ENCODE data around the gene THY1. TPM values are rescaled to one million over a fixed set of nuclear protein-coding genes. Genes with fewer than 3 reads are reported as not detected.

THY1 gene
- total RNA-seq, 1 donor from 2014 or later: not detected

GRCh38 chr11:119372260-119373058, 50.5 kb downstream of the THY1 start:
- intact Hi-C loops (cut with micrococcal nuclease): no loop called here
- peaks cover 15% of the 10 kb centered on the region for H3K27me3 Mint-ChIP-seq
- POLR2A ChIA-PET: no interaction called here
- no peak overlapping the region for H3K4me3 Mint-ChIP-seq
- no peaks in the 10 kb centered on the region for H3K36me3 Mint-ChIP-seq (ENCODE audit: low read depth)
- no peaks in the 10 kb centered on the region for H3K9me3 Mint-ChIP-seq
- no peak overlapping the region for H3K27ac Mint-ChIP-seq
- no peak for ATAC-seq (ENCODE audit: low read depth)
- DNase-seq: no peak
- CTCF ChIA-PET: interaction anchor here (1.0 to 1.3 kb wide), 2 partner anchors 9 to 15 kb away, joined by 3 read pairs; partner anchors contain the start of gene USP2
- TF ChIP-seq CTCF (IDR thresholded peaks at IDR 0.05): no peak
- H3K4me1 Mint-ChIP-seq: no peaks in the 10 kb centered on the region

- CTCF ChIA-PET: no interaction called here
- intact Hi-C loops (cut with micrococcal nuclease): no loop called here
- Mint-ChIP-seq H3K36me3 (ENCODE audit: low read depth) (no peaks in the 10 kb centered on the region), H3K4me3 (no peak overlapping the region), H3K27me3 (peaks cover 20% of the 10 kb centered on the region), H3K27ac (no peak overlapping the region), H3K9me3 (no peaks in the 10 kb centered on the region), H3K4me1 (no peaks in the 10 kb centered on the region)
- TF ChIP-seq CTCF (IDR thresholded peaks at IDR 0.05): no peak
- ATAC-seq (ENCODE audit: low read depth) (no peak), DNase-seq (no peak)
- POLR2A ChIA-PET: no interaction called here
These were observed 51.2 kb downstream of the THY1 start for GRCh38 chr11:119371778-119372182.

GRCh38 chr11:119371067-119371601, 51.8 kb downstream of the THY1 start:
- CTCF ChIA-PET: no interaction called here
- no peak for TF ChIP-seq CTCF (IDR thresholded peaks at IDR 0.05)
- H3K9me3 Mint-ChIP-seq: no peaks in the 10 kb centered on the region
- H3K4me3 Mint-ChIP-seq: no peak overlapping the region
- H3K27ac Mint-ChIP-seq: no peak overlapping the region
- H3K36me3 Mint-ChIP-seq (ENCODE audit: low read depth): no peaks in the 10 kb centered on the region
- POLR2A ChIA-PET: no interaction called here
- no peaks in the 10 kb centered on the region for H3K4me1 Mint-ChIP-seq
- DNase-seq (peak; percentile 6), ATAC-seq (ENCODE audit: low read depth) (no peak)
- intact Hi-C loops (cut with micrococcal nuclease): no loop called here
- H3K27me3 Mint-ChIP-seq: peaks cover 27% of the 10 kb centered on the region

GRCh38 chr11:119370486-119371046, 52.4 kb downstream of the THY1 start:
- ChIA-PET CTCF (no interaction called here), POLR2A (no interaction called here)
- H3K4me1 Mint-ChIP-seq: no peaks in the 10 kb centered on the region
- no peaks in the 10 kb centered on the region for H3K9me3 Mint-ChIP-seq
- no peak overlapping the region for H3K27ac Mint-ChIP-seq
- peaks cover 27% of the 10 kb centered on the region for H3K27me3 Mint-ChIP-seq
- intact Hi-C loops (cut with micrococcal nuclease): no loop called here
- no peaks in the 10 kb centered on the region for H3K36me3 Mint-ChIP-seq (ENCODE audit: low read depth)
- DNase-seq (no peak), ATAC-seq (ENCODE audit: low read depth) (no peak)
- TF ChIP-seq CTCF (IDR thresholded peaks at IDR 0.05): no peak
- no peak overlapping the region for H3K4me3 Mint-ChIP-seq

- ATAC-seq (ENCODE audit: low read depth): no peak
- H3K9me3 Mint-ChIP-seq: no peaks in the 10 kb centered on the region
- ChIA-PET CTCF (interaction anchor here (0.9 kb wide), 1 partner anchor 13 kb away, joined by 4 read pairs; no protein-coding TSS in a partner anchor), POLR2A (no interaction called here)
- no peak overlapping the region for H3K27ac Mint-ChIP-seq
- peaks cover 40% of the 10 kb centered on the region for H3K27me3 Mint-ChIP-seq
- no peak overlapping the region for H3K4me3 Mint-ChIP-seq
- intact Hi-C loops (cut with micrococcal nuclease): no loop called here
- DNase-seq: no peak
- TF ChIP-seq CTCF (IDR thresholded peaks at IDR 0.05): no peak
- no peaks in the 10 kb centered on the region for H3K36me3 Mint-ChIP-seq (ENCODE audit: low read depth)
- peaks cover 5% of the 10 kb centered on the region for H3K4me1 Mint-ChIP-seq
These were observed 53.6 kb downstream of the THY1 start for GRCh38 chr11:119369132-119369925.

Measured in activated B cell treated with CpG ODN at 0.5 μM for 24 hours (primary cell).